Stomach smooth muscle (tissue), 2 donors: Measurements from ENCODE around the gene GOT1.

ENCODE experiments used
- H3K27ac ChIP-seq: one replicate; pipeline ENCODE4 v1.7.0; 2013; ENCODE audit warnings: mild to moderate bottlenecking, low read length, inconsistent platforms
- H3K27me3 ChIP-seq, 2 donors: one replicate each; pipeline ENCODE4 v1.7.0; 2013; ENCODE audit warnings: low read length in 2 of 2; ENCODE audit not compliant: insufficient read depth in 2 of 2, control insufficient read depth in 1 of 2
- H3K36me3 ChIP-seq, 2 donors: one replicate each; pipeline ENCODE4 v1.7.0; 2013; ENCODE audit warnings: low read length in 2 of 2; ENCODE audit not compliant: control insufficient read depth in 2 of 2, insufficient read depth in 2 of 2
- H3K4me1 ChIP-seq: one replicate; pipeline ENCODE4 v1.7.0; 2013; ENCODE audit warnings: low read length; ENCODE audit not compliant: control insufficient read depth, insufficient read depth
- H3K4me3 ChIP-seq, 2 donors: one replicate each; pipeline ENCODE4 v1.7.0; 2013; ENCODE audit warnings: low read length in 2 of 2
- H3K9ac ChIP-seq, 2 donors: one replicate each; pipeline ENCODE4 v1.7.0; 2013; ENCODE audit warnings: low read length in 2 of 2, mild to moderate bottlenecking in 1 of 2
- H3K9me3 ChIP-seq, 2 donors: one replicate each; pipeline ENCODE4 v1.7.0; 2013; ENCODE audit warnings: low read length in 2 of 2; ENCODE audit not compliant: control insufficient read depth in 2 of 2
- donor health status: healthy.
- donor health status: Pancreatic carcinoma.

Gene GOT1

GRCh38 chr10:99396471-99396870 is 34.0 kb downstream of the GOT1 start:
- Histone ChIP-seq H3K4me1 (peaks cover 3% of the 10 kb centered on the region), H3K4me3 (no peak overlapping the region), H3K27me3 (no peaks in the 10 kb centered on the region), H3K9ac (no peak overlapping the region), H3K27ac (peak overlapping the region; percentile 37), H3K9me3 (no peaks in the 10 kb centered on the region), H3K36me3 (peaks cover 22 to 28% of the 10 kb centered on the region in 2 donors)

GRCh38 chr10:99395750-99396445 is 34.5 kb downstream of the GOT1 start:
- peaks cover 22 to 28% of the 10 kb centered on the region in 2 donors for H3K36me3 ChIP-seq
- no peaks in the 10 kb centered on the region for H3K27me3 ChIP-seq
- no peak overlapping the region for H3K4me3 ChIP-seq
- peak overlapping the region; percentile 37 for H3K27ac ChIP-seq
- H3K9me3 ChIP-seq = no peaks in the 10 kb centered on the region
- H3K4me1 ChIP-seq = peaks cover 3% of the 10 kb centered on the region
- H3K9ac ChIP-seq = no peak overlapping the region

DNA sequence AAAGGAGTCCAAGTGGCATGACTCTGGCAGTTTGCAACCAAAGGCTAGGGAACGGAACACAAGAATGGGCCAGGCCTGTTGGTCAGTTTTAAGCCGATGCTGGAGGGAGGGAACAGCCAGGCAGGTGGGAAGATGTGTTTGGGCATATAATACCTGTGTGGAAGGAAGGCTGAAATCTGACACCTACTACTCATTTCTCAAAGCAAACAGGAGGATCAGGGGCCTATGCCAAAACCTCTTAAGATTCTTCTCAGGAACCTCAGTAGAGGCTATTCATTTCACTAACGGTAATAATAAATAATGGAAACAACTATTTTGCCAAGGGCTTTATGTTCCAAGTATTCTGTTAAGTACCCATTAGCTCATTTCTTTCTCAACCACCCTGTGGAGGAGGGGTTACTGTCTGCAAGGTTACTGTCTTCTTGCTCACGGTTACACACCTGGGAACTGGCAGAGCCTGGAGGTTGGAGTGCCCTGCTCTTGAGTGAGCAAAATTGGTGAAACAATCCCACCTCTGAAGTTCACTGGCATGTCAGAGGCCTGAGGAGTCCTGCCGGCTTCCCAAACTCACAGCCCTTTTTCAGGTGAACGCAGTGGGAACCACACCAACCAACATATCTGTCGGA is 35.5 kb downstream of the GOT1 start:
- Histone ChIP-seq H3K4me1 (peaks cover 3% of the 10 kb centered on the region), H3K9ac (no peak overlapping the region), H3K36me3 (peaks cover 22 to 24% of the 10 kb centered on the region in 2 donors), H3K27me3 (no peaks in the 10 kb centered on the region), H3K27ac (no peak overlapping the region), H3K9me3 (no peaks in the 10 kb centered on the region), H3K4me3 (no peak overlapping the region)

- H3K9ac ChIP-seq = no peak overlapping the region
- H3K4me1 ChIP-seq = peaks cover 3% of the 10 kb centered on the region
- H3K36me3 ChIP-seq = peaks cover 20 to 23% of the 10 kb centered on the region in 2 donors
- H3K27me3 ChIP-seq = no peaks in the 10 kb centered on the region
- no peaks in the 10 kb centered on the region for H3K9me3 ChIP-seq
- H3K27ac ChIP-seq = no peak overlapping the region
- H3K4me3 ChIP-seq = no peak overlapping the region
These were observed 36.2 kb downstream of the GOT1 start for GRCh38 chr10:99394256-99394655.

GRCh38 chr10:99393683-99394082 is 36.7 kb downstream of the GOT1 start:
- peaks cover 3% of the 10 kb centered on the region for H3K4me1 ChIP-seq
- H3K9ac ChIP-seq = no peak overlapping the region
- no peaks in the 10 kb centered on the region for H3K27me3 ChIP-seq
- H3K36me3 ChIP-seq = peaks cover 15 to 22% of the 10 kb centered on the region in 2 donors
- no peaks in the 10 kb centered on the region for H3K9me3 ChIP-seq
- H3K4me3 ChIP-seq = no peak overlapping the region
- no peak overlapping the region for H3K27ac ChIP-seq

GRCh38 chr10:99393036-99393435 is 37.4 kb downstream of the GOT1 start:
- Histone ChIP-seq H3K27me3 (no peaks in the 10 kb centered on the region), H3K9ac (no peak overlapping the region), H3K4me1 (peaks cover 3% of the 10 kb centered on the region), H3K9me3 (no peaks in the 10 kb centered on the region), H3K27ac (no peak overlapping the region), H3K4me3 (no peak overlapping the region), H3K36me3 (peaks cover 11 to 16% of the 10 kb centered on the region in 2 donors)

DNA sequence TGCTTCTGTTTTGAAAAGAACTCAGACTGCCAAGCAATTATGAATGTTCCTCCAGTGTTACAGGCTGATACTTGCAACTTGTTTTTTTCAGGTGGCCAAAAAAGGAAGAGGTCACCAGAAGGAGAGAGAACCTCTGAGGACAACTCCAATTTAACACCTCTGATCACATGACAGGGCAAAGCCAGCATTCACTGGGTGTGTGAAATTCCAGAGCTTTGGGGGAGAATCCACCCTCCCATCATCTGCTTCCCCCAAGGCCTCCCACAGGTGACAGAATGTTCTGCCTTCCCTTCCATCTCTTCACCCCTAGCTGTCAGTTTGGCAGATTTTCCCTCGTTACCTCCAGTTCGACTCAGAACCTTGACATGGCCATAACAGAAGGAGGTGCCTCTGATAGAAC is 39.1 kb downstream of the GOT1 start:
- H3K4me3 ChIP-seq = no peak overlapping the region
- no peaks in the 10 kb centered on the region for H3K9me3 ChIP-seq
- peaks cover 3 to 8% of the 10 kb centered on the region in 2 donors for H3K36me3 ChIP-seq
- no peak overlapping the region for H3K27ac ChIP-seq
- peaks cover 3% of the 10 kb centered on the region for H3K4me1 ChIP-seq
- no peak overlapping the region for H3K9ac ChIP-seq
- H3K27me3 ChIP-seq = no peaks in the 10 kb centered on the region

- Histone ChIP-seq H3K36me3 (peaks cover 3 to 6% of the 10 kb centered on the region in 2 donors), H3K4me1 (no peaks in the 10 kb centered on the region), H3K27ac (no peak overlapping the region), H3K9me3 (no peaks in the 10 kb centered on the region), H3K4me3 (no peak overlapping the region), H3K27me3 (peaks cover 0 to 2% of the 10 kb centered on the region in 2 donors), H3K9ac (no peak overlapping the region)
These were observed 40.5 kb downstream of the GOT1 start for GRCh38 chr10:99389729-99390480.

- Histone ChIP-seq H3K4me3 (no peak overlapping the region), H3K4me1 (no peaks in the 10 kb centered on the region), H3K27me3 (peaks cover 0 to 2% of the 10 kb centered on the region in 2 donors), H3K36me3 (no peaks in the 10 kb centered on the region), H3K9ac (no peak overlapping the region), H3K27ac (no peak overlapping the region), H3K9me3 (no peaks in the 10 kb centered on the region)
These were observed 42.9 kb downstream of the GOT1 start for GRCh38 chr10:99387541-99387940.

- Histone ChIP-seq H3K27ac (no peak overlapping the region), H3K36me3 (no peaks in the 10 kb centered on the region), H3K9ac (no peak overlapping the region), H3K4me1 (no peaks in the 10 kb centered on the region), H3K9me3 (no peaks in the 10 kb centered on the region), H3K4me3 (no peak overlapping the region), H3K27me3 (peaks cover 2% of the 10 kb centered on the region in 2 donors)
These were observed 43.4 kb downstream of the GOT1 start for GRCh38 chr10:99387071-99387470.
